Neural cell (in vitro differentiated cells): ENCODE measurements around the gene KLF2.

Experiments
- TAF1 ChIP-seq: IDR thresholded peaks from 2 replicates; pipeline ENCODE4 v1.6.1; 2012; ENCODE audit warnings: low read depth
- TF ChIP-seq, protein P1 (sequence below): fragments of 450-650 bp; IDR thresholded peaks from 2 replicates; pipeline ENCODE4 v1.5.1; 2014; ENCODE audit warnings: antibody characterized with exemption, mild to moderate bottlenecking, moderate library complexity; ENCODE audit not compliant: poor library complexity, severe bottlenecking

DNA sequence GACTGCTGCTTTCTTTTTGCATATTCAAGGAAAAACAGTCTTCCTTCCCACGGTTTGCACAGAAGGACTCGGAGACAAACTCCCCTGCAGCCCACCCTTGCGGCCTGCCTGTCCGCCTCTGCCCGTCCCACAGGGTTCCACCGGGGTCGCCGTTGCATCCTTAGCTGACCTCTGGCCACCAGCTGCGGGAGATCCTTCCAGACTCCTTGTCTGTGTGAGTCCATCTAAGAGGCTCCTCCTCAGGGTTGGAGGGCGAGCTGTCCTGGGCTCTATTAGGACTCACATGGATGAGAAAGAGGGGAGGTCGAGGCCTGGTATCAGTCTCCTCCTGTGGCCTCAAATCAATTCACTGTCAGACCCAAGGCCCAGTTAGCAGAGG lies 39.2 kb downstream of the KLF2 start:
- TF ChIP-seq, protein P1, sequence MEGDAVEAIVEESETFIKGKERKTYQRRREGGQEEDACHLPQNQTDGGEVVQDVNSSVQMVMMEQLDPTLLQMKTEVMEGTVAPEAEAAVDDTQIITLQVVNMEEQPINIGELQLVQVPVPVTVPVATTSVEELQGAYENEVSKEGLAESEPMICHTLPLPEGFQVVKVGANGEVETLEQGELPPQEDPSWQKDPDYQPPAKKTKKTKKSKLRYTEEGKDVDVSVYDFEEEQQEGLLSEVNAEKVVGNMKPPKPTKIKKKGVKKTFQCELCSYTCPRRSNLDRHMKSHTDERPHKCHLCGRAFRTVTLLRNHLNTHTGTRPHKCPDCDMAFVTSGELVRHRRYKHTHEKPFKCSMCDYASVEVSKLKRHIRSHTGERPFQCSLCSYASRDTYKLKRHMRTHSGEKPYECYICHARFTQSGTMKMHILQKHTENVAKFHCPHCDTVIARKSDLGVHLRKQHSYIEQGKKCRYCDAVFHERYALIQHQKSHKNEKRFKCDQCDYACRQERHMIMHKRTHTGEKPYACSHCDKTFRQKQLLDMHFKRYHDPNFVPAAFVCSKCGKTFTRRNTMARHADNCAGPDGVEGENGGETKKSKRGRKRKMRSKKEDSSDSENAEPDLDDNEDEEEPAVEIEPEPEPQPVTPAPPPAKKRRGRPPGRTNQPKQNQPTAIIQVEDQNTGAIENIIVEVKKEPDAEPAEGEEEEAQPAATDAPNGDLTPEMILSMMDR: no peak
- no peak for TF ChIP-seq TAF1
